ENCODE data around the gene TMF1. TPM values are rescaled to one million over a fixed set of nuclear protein-coding genes. Genes with fewer than 3 reads are reported as not detected.

TMF1 gene
- total and polyA plus RNA-seq, 2 of the 8 experiments (the other 6 are each of a cell fraction or from before 2014, with no cell fraction given), result 1.4 to 18.3 TPM

DNA sequence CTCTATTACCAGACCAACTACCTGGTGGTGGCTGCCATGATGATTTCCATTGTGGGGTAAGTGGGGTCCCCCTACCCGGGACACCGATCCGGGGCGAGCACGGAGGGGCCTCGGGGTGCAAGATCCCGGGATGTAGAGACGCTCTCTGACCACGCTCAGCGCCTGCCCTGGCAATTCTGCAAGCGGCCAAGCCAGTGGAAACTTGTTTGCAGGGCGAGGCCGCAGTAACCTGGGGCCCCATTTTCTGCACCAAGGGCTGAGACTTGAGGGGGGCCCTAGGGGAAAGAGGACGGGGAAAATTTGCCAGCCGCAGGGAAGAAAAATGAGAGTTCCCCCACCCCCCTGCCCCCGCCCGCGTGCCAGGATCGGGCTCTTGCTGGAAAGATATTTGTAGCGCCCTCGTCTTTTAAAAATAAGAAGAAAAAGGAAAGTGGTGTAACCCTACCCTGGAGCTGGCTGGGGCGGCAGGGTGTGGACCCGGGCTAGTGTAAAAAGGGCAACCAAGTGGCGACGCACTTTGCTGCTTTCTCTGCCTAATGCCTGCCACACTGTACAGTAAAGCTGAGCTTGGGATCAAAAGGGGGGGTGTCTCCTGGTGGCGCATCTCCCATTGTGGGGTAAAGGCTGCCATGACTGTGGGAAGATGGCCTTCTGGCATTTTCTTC lies 33.2 kb upstream of the TMF1 start:
- H3K79me2 ChIP-seq (ENCODE audit: control insufficient read depth in 1 of 2, insufficient read depth in 2 of 2, low read length in 2 of 2), result no peaks in the 10 kb centered on the region
- no peaks in the 10 kb centered on the region for H3K27me3 ChIP-seq (replicated peaks in 1 of 4; ENCODE audit: control insufficient read depth in 3 of 4, extremely low read depth in 1 of 4, insufficient read depth in 3 of 4, low read length in 3 of 4)
- H4K91ac ChIP-seq (replicated peaks; ENCODE audit: insufficient read length, low read length), result no peak overlapping the region
- peak overlapping the region; percentile 43; the same call in 1 of the 2 replicates for H2AFZ ChIP-seq (ENCODE audit: low read length)
- H3K4ac ChIP-seq (replicated peaks; ENCODE audit: insufficient read length, low read depth, low read length), result no peak overlapping the region
- H3K4me1 ChIP-seq (replicated peaks in 1 of 4; ENCODE audit: control insufficient read depth in 3 of 4, insufficient read depth in 4 of 4, low read length in 3 of 4), result peaks cover 6 to 12% (median 11%) of the 10 kb centered on the region in 4 experiments; a peak in 6 of 7 replicates
- H3K23ac ChIP-seq (ENCODE audit: insufficient read length), result no peak overlapping the region
- DNase-seq (ENCODE audit: low read depth in 1 of 2, low spot score in 2 of 2) (no peak), FAIRE-seq (no peak)
- H2BK12ac ChIP-seq (ENCODE audit: low read depth, low read length), result 0 out of 2 replicates have a peak overlapping the region, but pooled peaks have one; percentile 33
- peak overlapping the region; percentile 13 for H4K5ac ChIP-seq (ENCODE audit: insufficient read length, low read depth, low read length)
- no peak overlapping the region for H3K14ac ChIP-seq (ENCODE audit: insufficient read length)
- no peak overlapping the region for H3K27ac ChIP-seq (ENCODE audit: low read depth, low read length)
- H3K18ac ChIP-seq (ENCODE audit: extremely low read depth, low read length), result peak overlapping the region; percentile 75; the same call in 1 of the 2 replicates
- peaks cover 4% of the 10 kb centered on the region for H3K23me2 ChIP-seq (ENCODE audit: low read depth, low read length)
- no peaks in the 10 kb centered on the region for H3K9me3 ChIP-seq (ENCODE audit: insufficient read depth in 2 of 2, low read depth in 1 of 2, low read length in 1 of 2)
- H3K36me3 ChIP-seq (ENCODE audit: control insufficient read depth in 2 of 4, insufficient read depth in 4 of 4, low read length in 3 of 4), result no peaks in the 10 kb centered on the region
- H3K4me3 ChIP-seq (ENCODE audit: extremely low read depth in 1 of 4, insufficient read depth in 2 of 4, low read depth in 3 of 4, low read length in 4 of 4), result peak overlapping the region; percentile 82 to 99 (median 91)
- H2BK15ac ChIP-seq (ENCODE audit: low read length), result no peak overlapping the region; the same call in 1 of the 2 replicates
- no peak overlapping the region for H4K8ac ChIP-seq (ENCODE audit: extremely low read depth, insufficient read depth, low read length)
- no peaks in the 10 kb centered on the region for H3K79me1 ChIP-seq (ENCODE audit: low read depth, low read length)
- 3% methylated on average over 25 of the region's 26 CpGs; no CpG with 5 or more reads in 1 of the 2 experiments for WGBS, 2 experiments (ENCODE audit: extremely low coverage in 1 of 2, insufficient coverage in 1 of 2, insufficient read length in 1 of 2, insufficient replicate concordance in 2 of 2, low coverage in 1 of 2, low lambda C conversion rate in 2 of 2, missing lambda C conversion rate in 1 of 2)
- no peak overlapping the region for H2BK5ac ChIP-seq (ENCODE audit: low read depth, low read length)
- ChIA-PET CTCF (ENCODE audit: partially characterized antibody) (interaction anchor here (0.6 to 0.7 kb wide), 3 partner anchors 69 to 863 kb away, joined by 3 to 4 read pairs (median 3); no protein-coding TSS in a partner anchor), POLR2A (ENCODE audit: partially characterized antibody) (interaction anchor here (1.1 kb wide), 1 partner anchor 72 kb away, joined by 3 read pairs; the partner anchor contains the start of gene EOGT)
- H2AK5ac ChIP-seq (ENCODE audit: low read depth, low read length), result no peak overlapping the region
- no peak overlapping the region for H3K56ac ChIP-seq (replicated peaks; ENCODE audit: insufficient read length, low read depth, low read length)
- peak overlapping the region; percentile 79 to 99 for H3K4me2 ChIP-seq (ENCODE audit: insufficient read depth in 1 of 2, low read depth in 2 of 2, low read length in 2 of 2)
- H2BK20ac ChIP-seq (ENCODE audit: low read length), result no peak overlapping the region
- H2BK120ac ChIP-seq (replicated peaks; ENCODE audit: low read depth, low read length), result no peak overlapping the region
- peaks cover 0 to 1% of the 10 kb centered on the region in 2 experiments for H4K20me1 ChIP-seq (replicated peaks in 1 of 2; ENCODE audit: control insufficient read depth in 1 of 2, insufficient read depth in 2 of 2, low read length in 2 of 2)
- peak overlapping the region in 3 of 4 experiments; percentile 27 to 52 (median 44); a peak in 5 of 7 replicates for H3K9ac ChIP-seq (replicated peaks in 1 of 4; ENCODE audit: extremely low read depth in 1 of 4, low read depth in 3 of 4, low read length in 3 of 4)
- no peak for TF ChIP-seq TAF7 (optimal IDR thresholded peaks at IDR 0.05; ENCODE audit: borderline replicate concordance, low read depth, low read length)
- TF ChIP-seq NRF1 (IDR thresholded peaks at IDR 0.05; ENCODE audit: low read depth, low read length), result no peak
- peak; percentile 59 for TF ChIP-seq SAP30 (IDR thresholded peaks at IDR 0.05; ENCODE audit: insufficient read depth, insufficient replicate concordance, low read length)
- no peak for TF ChIP-seq BRCA1 (IDR thresholded peaks at IDR 0.05; ENCODE audit: low read depth, low read length)
- TF ChIP-seq CHD2 (IDR thresholded peaks at IDR 0.05; ENCODE audit: low read length), result no peak
- TF ChIP-seq FOSL1 (IDR thresholded peaks at IDR 0.05; ENCODE audit: insufficient read depth, low read depth, low read length), result no peak
- TF ChIP-seq, protein P1, sequence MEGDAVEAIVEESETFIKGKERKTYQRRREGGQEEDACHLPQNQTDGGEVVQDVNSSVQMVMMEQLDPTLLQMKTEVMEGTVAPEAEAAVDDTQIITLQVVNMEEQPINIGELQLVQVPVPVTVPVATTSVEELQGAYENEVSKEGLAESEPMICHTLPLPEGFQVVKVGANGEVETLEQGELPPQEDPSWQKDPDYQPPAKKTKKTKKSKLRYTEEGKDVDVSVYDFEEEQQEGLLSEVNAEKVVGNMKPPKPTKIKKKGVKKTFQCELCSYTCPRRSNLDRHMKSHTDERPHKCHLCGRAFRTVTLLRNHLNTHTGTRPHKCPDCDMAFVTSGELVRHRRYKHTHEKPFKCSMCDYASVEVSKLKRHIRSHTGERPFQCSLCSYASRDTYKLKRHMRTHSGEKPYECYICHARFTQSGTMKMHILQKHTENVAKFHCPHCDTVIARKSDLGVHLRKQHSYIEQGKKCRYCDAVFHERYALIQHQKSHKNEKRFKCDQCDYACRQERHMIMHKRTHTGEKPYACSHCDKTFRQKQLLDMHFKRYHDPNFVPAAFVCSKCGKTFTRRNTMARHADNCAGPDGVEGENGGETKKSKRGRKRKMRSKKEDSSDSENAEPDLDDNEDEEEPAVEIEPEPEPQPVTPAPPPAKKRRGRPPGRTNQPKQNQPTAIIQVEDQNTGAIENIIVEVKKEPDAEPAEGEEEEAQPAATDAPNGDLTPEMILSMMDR (IDR thresholded peaks at IDR 0.05; ENCODE audit: control extremely low read depth in 1 of 3, insufficient read depth in 1 of 3, low read depth in 1 of 3, low read length in 3 of 3), result no peak
- no peak for TF ChIP-seq RXRA (IDR thresholded peaks at IDR 0.05; ENCODE audit: insufficient read depth, low read depth, low read length)

Data from H1 (cell line).